HL-60 (cell line): ENCODE results near the gene STEAP2.

Source experiments
- CTCF ChIP-seq: IDR thresholded peaks from one replicate; pipeline ENCODE4 v1.5.1; 2011; ENCODE audit warnings: low read length, control low read depth, inconsistent platforms; ENCODE audit not compliant: insufficient read depth
- POLR2AphosphoS5 ChIP-seq: IDR thresholded peaks from 2 replicates; pipeline ENCODE4 v1.6.1; 2012; ENCODE audit warnings: low read depth
- REST ChIP-seq: IDR thresholded peaks from 2 replicates; pipeline ENCODE4 v1.6.1; 2012; ENCODE audit warnings: low read depth; ENCODE audit not compliant: insufficient replicate concordance
- SPI1 ChIP-seq: IDR thresholded peaks from 2 replicates; pipeline ENCODE4 v1.6.1; 2012; ENCODE audit warnings: low read depth, mild to moderate bottlenecking, borderline replicate concordance

GRCh38 chr7:90238583-90238982 lies 27.0 kb downstream of the STEAP2 start:
- no peak for TF ChIP-seq CTCF
- no peak for TF ChIP-seq POLR2AphosphoS5
- no peak for TF ChIP-seq REST
- TF ChIP-seq SPI1, result no peak
